ENCODE data around the gene TTC23L. TPM values are rescaled to one million over a fixed set of nuclear protein-coding genes. Genes with fewer than 3 reads are reported as not detected.

The TTC23L gene
- total RNA-seq, 2 experiments from 2014 or later, result 0.26 to 0.30 TPM

DNA sequence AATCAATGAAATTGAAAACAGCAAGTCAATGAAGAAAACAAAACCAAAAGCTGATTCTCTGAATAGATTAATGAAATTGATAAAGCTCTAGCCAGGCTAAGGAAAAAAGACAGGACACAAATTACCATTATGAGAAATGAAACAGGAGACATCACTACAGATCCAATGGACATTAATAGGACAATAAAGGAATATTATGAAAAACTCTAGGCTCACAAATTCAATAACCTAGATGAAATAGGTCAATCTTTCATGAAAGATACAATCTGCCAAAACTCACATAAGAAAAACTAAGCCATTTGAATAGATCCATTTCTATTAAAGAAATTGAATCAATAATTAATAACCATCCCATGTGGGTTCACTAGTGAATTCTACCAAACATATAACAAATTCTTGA, 37.3 kb downstream of the TTC23L start:
- no peak overlapping the region for H3K4me3 Mint-ChIP-seq
- no peak overlapping the region for H3K27ac Mint-ChIP-seq
- CTCF ChIA-PET, result no interaction called here
- H3K27me3 Mint-ChIP-seq, result no peaks in the 10 kb centered on the region
- ATAC-seq, result no peak
- H3K9me3 Mint-ChIP-seq (ENCODE audit: low read depth), result peaks cover 6% of the 10 kb centered on the region
- intact Hi-C loops (cut with DNase I, micrococcal nuclease), result no loop called here
- POLR2A ChIA-PET, result no interaction called here
- H3K36me3 Mint-ChIP-seq (ENCODE audit: low read depth), result peaks cover 3% of the 10 kb centered on the region
- no peak for DNase-seq
- H3K4me1 Mint-ChIP-seq, result no peaks in the 10 kb centered on the region

- CTCF ChIA-PET, result no interaction called here
- Mint-ChIP-seq H3K27ac (no peak overlapping the region), H3K9me3 (ENCODE audit: low read depth) (peaks cover 2% of the 10 kb centered on the region), H3K4me1 (no peaks in the 10 kb centered on the region), H3K27me3 (peaks cover 2% of the 10 kb centered on the region), H3K36me3 (ENCODE audit: low read depth) (peaks cover 1% of the 10 kb centered on the region), H3K4me3 (no peak overlapping the region)
- intact Hi-C loops (cut with DNase I, micrococcal nuclease), result no loop called here
- POLR2A ChIA-PET, result no interaction called here
- ATAC-seq (no peak), DNase-seq (no peak)
Measured at GRCh38 chr5:34881246-34881645, 42.3 kb downstream of the TTC23L start.

- Mint-ChIP-seq H3K36me3 (ENCODE audit: low read depth) (no peaks in the 10 kb centered on the region), H3K4me1 (no peaks in the 10 kb centered on the region), H3K27me3 (peaks cover 2% of the 10 kb centered on the region), H3K4me3 (no peak overlapping the region), H3K9me3 (ENCODE audit: low read depth) (no peaks in the 10 kb centered on the region), H3K27ac (no peak overlapping the region)
- ChIA-PET CTCF (interaction anchor here (1.9 kb wide), 1 partner anchor 362 kb away, joined by 7 read pairs; no protein-coding TSS in a partner anchor), POLR2A (no interaction called here)
- ATAC-seq (peak; percentile 47), DNase-seq (no peak)
- intact Hi-C loops (cut with DNase I, micrococcal nuclease), result no loop called here
Measured at GRCh38 chr5:34886392-34887119, 47.6 kb downstream of the TTC23L start.

DNA sequence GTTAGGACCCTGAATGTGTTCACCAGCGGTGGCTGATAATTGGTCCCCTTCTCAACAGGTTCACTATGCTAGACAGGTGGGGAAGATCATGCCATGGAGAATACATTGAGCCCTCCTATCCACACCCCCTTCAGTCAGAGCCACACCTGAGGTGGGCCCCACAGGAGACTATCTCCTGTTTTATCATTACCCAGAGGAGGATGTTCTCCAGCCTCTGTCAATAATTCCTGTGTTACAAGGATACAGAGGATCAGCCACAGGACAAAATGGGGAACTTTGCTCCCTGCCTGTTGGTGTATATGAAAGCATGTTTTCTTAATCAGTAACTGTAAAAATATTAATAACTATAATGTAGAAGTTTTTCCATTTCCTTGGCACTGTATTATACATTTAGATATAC, 50.4 kb downstream of the TTC23L start:
- POLR2A ChIA-PET, result no interaction called here
- DNase-seq (no peak), ATAC-seq (no peak)
- Mint-ChIP-seq H3K36me3 (ENCODE audit: low read depth) (no peaks in the 10 kb centered on the region), H3K4me3 (no peak overlapping the region), H3K27me3 (no peaks in the 10 kb centered on the region), H3K4me1 (no peaks in the 10 kb centered on the region), H3K27ac (no peak overlapping the region), H3K9me3 (ENCODE audit: low read depth) (no peaks in the 10 kb centered on the region)
- intact Hi-C loops (cut with DNase I, micrococcal nuclease), result no loop called here
- CTCF ChIA-PET, result interaction anchor here (0.9 kb wide), 1 partner anchor 9 kb away, joined by 3 read pairs; no protein-coding TSS in a partner anchor

GRCh38 chr5:34891981-34892380, 53.0 kb downstream of the TTC23L start:
- Mint-ChIP-seq H3K27me3 (no peaks in the 10 kb centered on the region), H3K9me3 (ENCODE audit: low read depth) (no peaks in the 10 kb centered on the region), H3K27ac (no peak overlapping the region), H3K4me3 (no peak overlapping the region), H3K36me3 (ENCODE audit: low read depth) (peaks cover 9% of the 10 kb centered on the region), H3K4me1 (no peaks in the 10 kb centered on the region)
- intact Hi-C loops (cut with DNase I, micrococcal nuclease), result no loop called here
- ATAC-seq (no peak), DNase-seq (no peak)
- POLR2A ChIA-PET, result no interaction called here
- CTCF ChIA-PET, result interaction anchor here (1.3 to 1.4 kb wide), 2 partner anchors 368 to 417 kb away, joined by 3 read pairs; no protein-coding TSS in a partner anchor

GRCh38 chr5:34892414-34892813, 53.5 kb downstream of the TTC23L start:
- H3K4me1 Mint-ChIP-seq, result no peaks in the 10 kb centered on the region
- POLR2A ChIA-PET, result no interaction called here
- no peak overlapping the region for H3K4me3 Mint-ChIP-seq
- no peak for ATAC-seq
- intact Hi-C loops (cut with DNase I, micrococcal nuclease), result no loop called here
- peaks cover 9% of the 10 kb centered on the region for H3K36me3 Mint-ChIP-seq (ENCODE audit: low read depth)
- CTCF ChIA-PET, result interaction anchor here (0.5 to 1.8 kb wide), 4 partner anchors 13 to 417 kb away, joined by 3 to 11 read pairs (median 3); no protein-coding TSS in a partner anchor
- no peaks in the 10 kb centered on the region for H3K9me3 Mint-ChIP-seq (ENCODE audit: low read depth)
- no peak for DNase-seq
- H3K27ac Mint-ChIP-seq, result no peak overlapping the region
- H3K27me3 Mint-ChIP-seq, result no peaks in the 10 kb centered on the region

DNA sequence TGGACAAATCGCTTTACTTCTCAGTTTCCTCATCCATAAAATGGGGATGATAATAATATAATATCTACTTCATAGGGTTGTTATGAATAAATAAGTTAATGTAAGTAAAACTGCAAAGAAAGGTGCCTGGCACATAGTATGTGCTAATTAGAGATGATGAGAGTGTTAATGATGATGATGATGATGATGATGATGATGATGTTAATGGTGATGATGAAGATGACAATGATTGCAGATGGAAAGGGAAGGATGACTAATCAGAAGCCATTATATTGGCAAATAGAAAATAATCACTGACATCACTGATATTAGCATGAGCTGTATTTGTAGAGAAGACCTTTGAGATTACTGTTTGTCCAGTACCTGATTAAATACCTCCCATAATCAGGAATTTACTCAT, 55.8 kb downstream of the TTC23L start:
- peaks cover 9% of the 10 kb centered on the region for H3K36me3 Mint-ChIP-seq (ENCODE audit: low read depth)
- H3K4me3 Mint-ChIP-seq, result no peak overlapping the region
- H3K27ac Mint-ChIP-seq, result no peak overlapping the region
- H3K9me3 Mint-ChIP-seq (ENCODE audit: low read depth), result no peaks in the 10 kb centered on the region
- H3K27me3 Mint-ChIP-seq, result no peaks in the 10 kb centered on the region
- POLR2A ChIA-PET, result no interaction called here
- no peaks in the 10 kb centered on the region for H3K4me1 Mint-ChIP-seq
- no peak for DNase-seq
- no peak for ATAC-seq
- intact Hi-C loops (cut with DNase I, micrococcal nuclease), result no loop called here
- CTCF ChIA-PET, result interaction anchor here (2.0 kb wide), 1 partner anchor 9 kb away, joined by 5 read pairs; no protein-coding TSS in a partner anchor

GRCh38 chr5:34895641-34896419, 56.9 kb downstream of the TTC23L start:
- ATAC-seq (no peak), DNase-seq (no peak)
- POLR2A ChIA-PET, result no interaction called here
- Mint-ChIP-seq H3K27me3 (no peaks in the 10 kb centered on the region), H3K36me3 (ENCODE audit: low read depth) (peaks cover 9% of the 10 kb centered on the region), H3K4me1 (no peaks in the 10 kb centered on the region), H3K27ac (no peak overlapping the region), H3K9me3 (ENCODE audit: low read depth) (no peaks in the 10 kb centered on the region), H3K4me3 (no peak overlapping the region)
- intact Hi-C loops (cut with DNase I, micrococcal nuclease), result no loop called here
- CTCF ChIA-PET, result interaction anchor here (0.6 to 4.0 kb wide), 6 partner anchors 19 to 418 kb away, joined by 3 to 55 read pairs (median 3); no protein-coding TSS in a partner anchor

- intact Hi-C loops (cut with DNase I, micrococcal nuclease), result loop anchor here (1.0 kb wide), 3 partner anchors 374 to 423 kb away; no protein-coding TSS in a partner anchor
- DNase-seq (no peak), ATAC-seq (no peak)
- no peak overlapping the region for H3K27ac Mint-ChIP-seq
- H3K36me3 Mint-ChIP-seq (ENCODE audit: low read depth), result peaks cover 9% of the 10 kb centered on the region
- H3K4me3 Mint-ChIP-seq, result no peak overlapping the region
- CTCF ChIA-PET, result interaction anchor here (0.6 to 4.0 kb wide), 26 partner anchors 9 to 1093 kb away, joined by 3 to 55 read pairs (median 4); partner anchors contain the start of genes BRIX1 and RAD1
- POLR2A ChIA-PET, result no interaction called here
- no peaks in the 10 kb centered on the region for H3K9me3 Mint-ChIP-seq (ENCODE audit: low read depth)
- H3K27me3 Mint-ChIP-seq, result no peaks in the 10 kb centered on the region
- no peaks in the 10 kb centered on the region for H3K4me1 Mint-ChIP-seq
Measured at GRCh38 chr5:34897646-34898045, 58.7 kb downstream of the TTC23L start.

DNA sequence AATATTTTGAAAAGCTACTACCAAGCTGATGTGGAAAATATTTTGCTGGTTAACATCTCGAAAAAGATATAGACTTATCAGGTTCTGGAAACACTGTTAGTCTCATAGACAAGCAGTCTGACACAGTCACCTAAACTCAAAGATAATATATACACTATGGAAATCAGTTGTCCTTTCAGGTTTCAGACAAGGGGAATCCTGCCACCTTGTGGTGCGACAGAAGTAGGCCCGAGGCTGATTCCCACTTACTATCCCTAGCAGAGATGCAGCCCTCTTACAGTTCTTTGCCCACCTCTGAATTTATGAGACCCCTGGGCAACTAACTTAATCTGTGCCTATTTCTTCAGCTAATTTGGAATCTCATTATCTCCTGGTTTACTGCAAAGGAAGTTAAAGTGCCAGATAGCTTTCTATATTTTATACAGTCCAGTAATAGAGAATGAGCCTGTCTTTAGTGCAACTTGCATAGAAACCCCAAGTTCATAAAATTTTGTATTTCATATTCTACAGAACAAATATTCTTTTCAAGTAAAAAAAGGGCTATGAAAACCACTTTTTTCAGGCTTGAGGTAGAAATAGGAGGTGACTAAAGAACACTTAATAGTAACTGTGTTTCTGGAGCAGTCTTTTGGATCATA, 59.4 kb downstream of the TTC23L start:
- H3K4me1 Mint-ChIP-seq, result no peaks in the 10 kb centered on the region
- intact Hi-C loops (cut with DNase I, micrococcal nuclease), result loop anchor here (1.0 kb wide), 3 partner anchors 375 to 424 kb away; no protein-coding TSS in a partner anchor
- H3K27ac Mint-ChIP-seq, result no peak overlapping the region
- ChIA-PET POLR2A (no interaction called here), CTCF (interaction anchor here (0.6 to 4.0 kb wide), 29 partner anchors 9 to 1092 kb away, joined by 3 to 55 read pairs (median 4); partner anchors contain the start of genes BRIX1 and RAD1)
- no peak overlapping the region for H3K4me3 Mint-ChIP-seq
- ATAC-seq (peak; percentile 86), DNase-seq (peak; percentile 77)
- no peaks in the 10 kb centered on the region for H3K27me3 Mint-ChIP-seq
- no peaks in the 10 kb centered on the region for H3K9me3 Mint-ChIP-seq (ENCODE audit: low read depth)
- H3K36me3 Mint-ChIP-seq (ENCODE audit: low read depth), result peaks cover 11% of the 10 kb centered on the region

- Mint-ChIP-seq H3K9me3 (ENCODE audit: low read depth) (no peaks in the 10 kb centered on the region), H3K4me1 (no peaks in the 10 kb centered on the region), H3K27me3 (no peaks in the 10 kb centered on the region), H3K27ac (no peak overlapping the region), H3K36me3 (ENCODE audit: low read depth) (peaks cover 14% of the 10 kb centered on the region), H3K4me3 (no peak overlapping the region)
- no peak for ATAC-seq
- ChIA-PET POLR2A (no interaction called here), CTCF (interaction anchor here (0.7 to 4.0 kb wide), 20 partner anchors 8 to 424 kb away, joined by 3 to 55 read pairs (median 4); partner anchors contain the start of genes BRIX1 and RAD1)
- intact Hi-C loops (cut with DNase I, micrococcal nuclease), result no loop called here
- DNase-seq, result no peak
Measured at GRCh38 chr5:34899066-34899465, 60.1 kb downstream of the TTC23L start.
